ENCODE data around the gene IL1RL1. TPM values are rescaled to one million over a fixed set of nuclear protein-coding genes. Genes with fewer than 3 reads are reported as not detected.

Gene IL1RL1
- total RNA-seq, result 1.7 TPM
- long read RNA-seq, partial matches to known transcripts, result 0 of 3 reads
- long read RNA-seq, other reads (novel, unspliced or antisense), result 1 of 3 reads

DNA sequence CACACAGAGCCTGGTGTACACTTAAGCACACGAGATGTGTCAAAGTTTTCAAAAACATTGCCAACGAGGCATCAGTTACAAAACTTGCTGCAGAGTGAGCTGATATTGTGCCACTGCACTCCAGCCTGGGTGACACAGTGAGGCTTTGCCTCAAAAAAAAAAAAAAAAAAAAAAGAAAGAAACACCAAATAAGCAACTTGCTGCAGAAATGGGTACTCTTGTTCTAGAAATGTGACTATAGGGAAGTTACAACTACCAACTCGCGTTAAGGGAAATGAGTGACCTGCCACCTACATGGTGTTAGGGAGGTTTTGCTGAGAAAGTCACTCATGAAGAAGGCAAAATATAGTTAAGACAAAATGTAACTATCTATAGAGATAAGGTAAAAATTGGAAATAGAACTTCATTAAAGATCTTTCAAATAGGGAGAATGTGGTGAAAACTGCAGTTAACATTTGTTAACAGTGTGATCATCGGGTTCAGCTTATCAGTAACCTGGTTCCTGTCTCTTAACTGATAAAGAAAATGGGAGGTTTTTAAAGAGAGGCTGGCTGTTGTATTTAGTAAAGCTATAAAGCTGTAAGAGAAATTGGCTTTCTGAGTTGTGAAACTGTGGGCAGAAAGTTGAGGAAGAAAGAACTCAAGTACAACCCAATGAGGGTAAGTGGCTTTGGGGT lies at the start of gene IL1RL1:
TSS of gene IL1RL1 (plus strand) at position 600 of the 677 bp plus-strand sequence. CDS start 26,702 bp downstream, outside the sequence.
- intact Hi-C loops (cut with DNase I), result no loop called here
- ATAC-seq (no peak), DNase-seq (ENCODE audit: missing footprints) (no peak)

DNA sequence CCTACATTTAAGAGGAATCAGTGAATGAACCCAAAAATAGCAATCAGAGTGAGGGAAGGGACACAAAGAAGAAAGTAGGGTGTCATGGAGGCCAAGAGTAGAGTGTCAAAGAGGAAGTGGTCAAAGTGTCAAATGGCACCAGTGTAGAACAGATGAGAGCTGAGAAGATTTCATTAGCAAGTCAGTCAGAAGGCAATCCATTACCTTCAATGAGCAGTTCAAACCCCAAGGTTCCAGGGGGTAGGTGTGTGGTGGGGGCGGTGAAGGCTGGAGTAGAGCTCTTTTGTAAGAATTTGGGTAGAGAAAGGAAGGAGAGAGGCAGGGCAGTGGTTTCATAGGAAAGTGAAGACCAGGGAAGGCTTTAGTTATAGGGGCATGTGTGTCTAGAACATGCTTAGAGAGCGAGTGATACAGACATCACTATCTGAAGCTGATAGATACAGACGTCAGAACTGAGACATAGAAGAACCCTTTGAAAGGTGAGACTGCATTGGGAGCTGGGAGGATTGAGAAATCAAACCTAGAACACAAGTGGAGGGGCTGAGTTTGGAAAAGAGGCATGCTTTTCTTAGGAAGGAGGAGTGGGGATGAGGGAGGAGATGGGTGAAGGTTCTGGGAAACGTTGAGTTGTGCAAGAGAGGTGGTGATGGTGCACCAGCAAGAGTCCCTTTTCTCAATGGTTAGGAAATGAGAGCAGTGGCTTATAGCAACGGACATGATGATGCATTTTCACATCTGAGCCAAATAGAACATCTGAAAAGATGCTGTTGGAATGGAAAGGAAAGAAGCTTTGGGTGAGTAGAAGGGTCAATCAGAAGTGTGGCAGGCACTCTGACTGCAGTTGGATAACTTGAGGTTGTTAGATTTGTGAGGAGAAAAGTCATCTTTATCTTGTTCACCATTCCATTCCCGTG lies 48.9 kb upstream of the IL1RL1 start:
- DNase-seq (ENCODE audit: missing footprints) (no peak), ATAC-seq (no peak)
- intact Hi-C loops (cut with DNase I), result no loop called here

DNA sequence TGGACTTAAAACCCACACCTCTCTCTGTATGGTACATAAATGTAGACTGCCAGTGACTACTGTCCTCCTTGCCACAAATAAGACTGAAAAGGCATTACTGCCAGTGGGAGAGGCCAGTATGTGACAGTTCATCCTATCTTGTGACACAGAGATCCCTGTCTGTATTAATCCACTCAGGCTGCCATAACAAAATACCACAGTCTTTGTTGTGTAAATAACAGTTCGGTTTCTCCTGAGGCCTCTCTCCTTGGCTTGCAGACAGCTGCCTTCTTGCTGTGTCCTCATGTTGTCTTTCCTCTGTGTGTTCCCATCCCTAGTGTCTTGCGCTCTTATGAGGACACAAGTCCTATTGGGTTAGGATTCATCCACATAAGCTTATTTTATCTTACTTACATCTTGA lies 46.4 kb upstream of the IL1RL1 start:
- intact Hi-C loops (cut with DNase I), result no loop called here
- no peak for ATAC-seq
- DNase-seq (ENCODE audit: missing footprints), result no peak

DNA sequence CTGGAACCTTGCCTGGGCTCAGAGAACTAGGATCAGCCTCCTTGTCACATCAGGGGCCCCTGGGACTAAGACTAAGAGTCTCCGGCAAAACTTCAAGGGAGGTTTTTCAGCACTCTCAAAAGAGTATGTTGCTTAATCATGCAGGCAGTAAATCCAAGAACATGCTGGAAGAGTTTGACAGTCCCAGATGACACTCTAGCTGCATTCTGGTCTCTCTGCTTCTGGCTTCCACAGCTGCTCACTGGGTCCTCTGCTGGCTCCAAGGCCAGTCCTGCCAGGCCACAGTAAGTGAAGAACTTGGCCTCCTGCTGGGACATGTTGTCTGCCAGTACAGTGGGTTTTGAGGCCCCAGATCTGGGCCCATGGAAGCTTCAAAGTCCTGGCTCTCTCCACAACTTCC lies 45.2 kb upstream of the IL1RL1 start:
- ATAC-seq (peak; percentile 88), DNase-seq (ENCODE audit: missing footprints) (peak; percentile 58)
- intact Hi-C loops (cut with DNase I), result no loop called here

DNA sequence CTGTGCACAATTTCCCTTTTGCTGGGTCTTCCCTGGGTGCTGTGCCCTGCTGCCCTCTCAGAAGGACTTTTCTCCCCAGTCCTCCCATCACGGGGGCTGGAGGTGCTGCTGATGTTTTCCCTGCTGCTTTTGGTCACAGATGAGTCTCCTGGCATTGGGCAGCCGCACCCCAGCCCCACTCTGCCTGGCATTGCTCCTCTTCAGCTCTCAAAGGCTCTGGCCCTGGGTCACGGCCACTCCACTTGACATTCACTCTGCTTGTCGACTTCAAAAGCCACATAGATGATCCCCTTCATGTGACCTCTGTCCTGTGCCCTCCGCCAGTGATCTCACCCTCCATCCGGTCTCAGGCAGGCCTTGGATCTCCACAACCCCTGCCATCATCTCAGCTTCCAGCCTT lies 43.6 kb upstream of the IL1RL1 start:
- DNase-seq (ENCODE audit: missing footprints), result peak; percentile 35
- intact Hi-C loops (cut with DNase I), result no loop called here
- no peak for ATAC-seq

DNA sequence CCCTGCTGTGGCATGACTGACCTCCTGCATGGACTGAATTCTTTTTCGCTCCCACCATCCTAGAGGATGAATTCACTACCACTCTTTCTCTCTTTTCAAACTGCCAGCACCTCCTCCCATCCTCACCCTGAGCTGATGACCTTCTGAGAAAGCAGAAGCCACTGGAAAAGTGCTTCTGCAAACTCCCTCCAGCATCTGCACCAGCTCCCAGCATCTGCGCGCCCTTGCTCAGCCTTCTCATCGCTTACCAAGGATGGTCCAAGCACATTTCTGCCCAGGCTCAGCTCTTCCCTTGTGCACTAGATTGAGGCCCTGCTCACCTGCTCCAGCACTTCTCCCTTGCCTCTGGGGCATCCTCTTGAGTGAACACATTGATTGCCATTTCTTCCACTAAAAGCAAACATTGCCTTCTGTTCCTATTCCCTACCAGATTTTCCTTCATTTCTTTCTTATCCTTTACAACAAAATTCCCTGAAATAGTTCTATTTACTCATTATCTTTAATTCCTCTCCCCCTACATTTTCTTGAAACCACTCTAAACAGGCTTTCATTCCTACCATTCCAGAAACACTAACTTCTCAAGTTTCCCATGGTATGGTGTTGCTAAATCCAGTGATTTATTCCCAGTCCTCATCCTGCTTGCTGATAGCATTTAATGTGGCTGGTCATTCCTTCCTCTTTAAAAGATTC lies 42.7 kb upstream of the IL1RL1 start:
- no peak for DNase-seq (ENCODE audit: missing footprints)
- intact Hi-C loops (cut with DNase I), result no loop called here
- ATAC-seq, result no peak

DNA sequence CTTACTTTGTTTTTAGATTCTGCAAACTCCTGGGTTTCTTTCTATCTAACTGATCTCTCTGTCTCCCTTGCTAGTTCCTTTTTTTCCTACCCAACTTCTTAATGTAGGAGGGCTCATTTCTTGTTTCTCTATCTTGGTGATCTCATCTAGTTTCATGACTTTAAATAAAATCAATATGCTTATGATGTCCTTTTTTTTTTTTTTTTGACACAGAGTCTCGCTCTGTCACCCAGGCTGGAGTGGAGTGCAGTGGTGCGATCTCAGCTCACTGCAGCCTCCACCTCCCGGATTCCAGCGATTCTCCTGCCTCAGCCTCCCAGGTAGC lies 42.2 kb upstream of the IL1RL1 start:
- ATAC-seq, result no peak
- DNase-seq (ENCODE audit: missing footprints), result no peak
- intact Hi-C loops (cut with DNase I), result no loop called here

DNA sequence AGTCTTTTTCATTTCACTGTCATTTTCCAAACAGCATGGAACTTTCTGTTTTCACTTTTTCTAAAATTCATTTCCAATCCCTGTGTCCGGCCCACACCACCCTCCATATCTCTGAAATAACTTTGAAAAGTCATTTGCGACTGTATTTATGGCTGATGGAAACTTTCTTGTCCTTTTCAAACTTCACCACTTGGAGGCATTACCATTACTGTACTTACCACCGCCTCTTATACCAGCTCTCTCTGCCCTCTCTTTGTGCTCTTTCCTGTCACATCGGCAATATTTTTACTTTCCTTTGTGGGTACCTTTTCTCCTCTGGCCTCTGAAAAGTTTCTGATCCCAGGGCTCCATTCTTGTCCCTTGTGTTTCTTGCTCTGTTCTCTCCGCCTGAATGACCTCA lies 39.5 kb upstream of the IL1RL1 start:
- intact Hi-C loops (cut with DNase I), result no loop called here
- no peak for ATAC-seq
- DNase-seq (ENCODE audit: missing footprints), result no peak

DNA sequence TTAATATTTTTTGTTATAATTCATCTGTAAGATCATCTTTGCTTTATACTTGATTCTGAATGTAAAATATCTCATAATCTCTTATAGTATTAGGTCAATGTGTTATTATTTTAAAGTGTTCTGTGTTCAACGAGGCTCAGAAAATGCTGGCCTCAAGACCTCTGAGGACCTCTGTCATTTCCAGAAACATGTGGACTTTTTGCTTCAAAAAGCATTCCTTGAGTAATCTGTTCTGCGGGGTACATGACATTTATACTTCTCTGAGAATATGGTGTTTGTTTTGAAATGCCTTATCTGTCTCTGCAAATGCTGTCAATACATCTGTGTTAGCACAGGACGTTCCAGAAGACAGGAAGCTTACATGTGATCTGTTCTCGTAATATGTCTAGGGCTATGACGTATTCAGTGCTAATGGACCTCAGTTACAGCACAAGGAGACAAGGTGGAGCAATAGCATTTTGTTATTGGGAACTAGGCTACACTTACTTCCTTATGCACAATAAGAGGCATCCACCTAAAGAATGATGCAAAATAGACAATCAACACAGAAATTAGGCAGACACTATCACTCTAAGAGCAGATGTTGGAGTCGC lies 37.6 kb upstream of the IL1RL1 start:
- peak; percentile 83 for ATAC-seq

DNA sequence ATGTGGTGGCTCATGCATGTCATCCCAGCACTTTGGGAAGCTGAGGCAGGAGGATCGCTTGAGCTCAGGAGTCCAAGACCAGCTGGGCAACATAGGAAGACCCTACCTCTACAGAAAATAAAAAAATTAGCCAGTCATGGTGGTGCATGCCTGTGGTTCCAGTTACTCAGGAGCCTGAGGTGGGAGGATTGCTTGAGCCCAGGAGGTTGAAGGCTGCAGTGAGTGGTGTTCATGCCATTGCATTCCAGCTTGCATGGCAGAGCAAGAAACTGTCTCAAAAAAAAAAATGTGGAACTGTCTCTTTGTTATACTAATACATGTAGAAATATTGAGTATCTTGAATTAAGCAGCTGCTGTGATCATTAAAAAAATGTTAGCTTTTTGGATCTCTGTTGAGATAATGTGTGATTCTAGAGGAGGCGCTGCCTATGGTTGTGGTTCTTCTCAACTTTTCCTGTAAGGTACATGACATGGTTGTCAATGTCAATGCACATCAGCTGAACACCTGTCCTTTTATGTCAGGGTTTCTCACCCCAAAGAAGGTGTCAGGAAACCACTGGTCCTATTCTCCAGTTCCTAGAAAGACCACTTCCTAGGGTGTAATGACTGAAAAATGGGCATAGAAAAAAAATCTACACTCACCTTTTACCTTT lies 34.7 kb upstream of the IL1RL1 start:
- intact Hi-C loops (cut with DNase I), result no loop called here
- no peak for ATAC-seq
- no peak for DNase-seq (ENCODE audit: missing footprints)

More for the DNA sequence above, 37.6 kb upstream of the IL1RL1 start:
- intact Hi-C loops (cut with DNase I), result no loop called here
- no peak for DNase-seq (ENCODE audit: missing footprints)

DNA sequence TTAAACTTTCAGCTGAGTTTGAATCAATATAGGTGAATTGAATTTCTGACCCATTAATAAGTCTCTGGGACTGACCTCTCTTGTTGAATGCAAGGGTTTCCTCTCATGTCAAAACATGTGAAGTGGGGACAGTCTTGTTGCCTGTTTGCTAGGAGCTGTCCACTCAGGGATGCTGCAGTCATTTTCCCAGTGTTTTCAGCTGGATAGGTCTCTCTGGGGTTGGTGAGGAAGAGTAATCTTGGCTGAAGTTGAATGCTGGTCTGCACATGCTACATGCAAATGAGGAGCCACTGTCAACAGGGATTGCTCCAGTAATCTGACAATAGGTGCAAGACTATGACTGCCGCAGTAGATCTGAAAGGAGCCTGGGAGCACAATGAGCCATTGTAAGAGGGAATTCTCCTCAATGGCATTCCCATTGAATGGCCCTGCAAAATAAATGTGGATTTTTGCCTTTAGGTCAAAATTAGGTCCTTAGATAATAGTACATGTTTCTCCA lies 34.1 kb upstream of the IL1RL1 start:
- intact Hi-C loops (cut with DNase I), result no loop called here
- no peak for DNase-seq (ENCODE audit: missing footprints)
- ATAC-seq, result no peak

DNA sequence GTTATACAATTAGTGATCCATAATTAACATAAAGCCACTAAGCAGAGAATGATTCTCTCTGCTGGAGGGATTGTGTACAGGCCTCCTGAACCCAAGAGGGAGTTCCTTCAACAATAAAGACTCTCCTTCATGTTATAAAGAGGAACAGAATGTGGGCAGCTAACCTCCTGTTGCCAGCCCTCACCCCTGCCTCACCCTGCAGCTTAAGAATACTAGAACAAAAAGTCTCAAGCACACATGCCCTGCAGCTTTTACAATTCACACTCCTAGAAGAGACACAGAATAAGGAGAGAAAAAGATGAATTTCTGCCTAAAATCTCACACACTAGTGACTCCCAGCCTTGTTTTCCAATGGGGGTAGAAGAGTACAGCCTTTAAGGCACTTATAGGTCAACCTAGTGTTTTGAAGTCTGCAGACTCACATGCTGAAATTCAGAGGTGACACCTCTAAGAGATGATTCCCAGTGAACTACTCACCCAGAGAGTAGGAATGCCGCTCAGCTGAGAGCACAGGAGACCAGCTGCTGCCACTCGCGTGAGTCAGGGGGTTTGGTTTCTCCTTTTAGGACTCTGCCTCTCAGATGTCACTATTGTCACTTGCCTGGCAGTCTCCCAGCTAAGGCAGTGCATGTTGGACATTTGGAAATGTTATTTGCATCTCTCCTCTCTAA lies 32.5 kb upstream of the IL1RL1 start:
- intact Hi-C loops (cut with DNase I), result no loop called here
- DNase-seq (ENCODE audit: missing footprints), result no peak
- ATAC-seq, result no peak

DNA sequence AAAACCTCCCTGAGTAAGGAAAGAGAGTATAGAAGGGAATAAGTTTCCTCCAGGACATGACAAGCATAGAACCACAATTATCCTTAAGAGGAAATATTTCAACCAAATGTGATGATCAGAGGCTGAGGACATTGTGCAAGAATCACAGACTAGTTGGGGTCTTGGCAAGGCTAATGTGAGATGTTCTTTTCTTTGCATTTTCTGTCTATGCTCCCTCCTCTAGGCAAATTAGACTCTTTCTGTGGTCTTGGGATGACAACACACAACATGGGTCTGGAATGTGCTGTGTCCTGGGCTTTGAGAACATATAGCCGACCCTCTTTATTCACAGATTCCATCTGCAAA lies 32.0 kb upstream of the IL1RL1 start:
- intact Hi-C loops (cut with DNase I), result no loop called here
- no peak for DNase-seq (ENCODE audit: missing footprints)
- no peak for ATAC-seq

DNA sequence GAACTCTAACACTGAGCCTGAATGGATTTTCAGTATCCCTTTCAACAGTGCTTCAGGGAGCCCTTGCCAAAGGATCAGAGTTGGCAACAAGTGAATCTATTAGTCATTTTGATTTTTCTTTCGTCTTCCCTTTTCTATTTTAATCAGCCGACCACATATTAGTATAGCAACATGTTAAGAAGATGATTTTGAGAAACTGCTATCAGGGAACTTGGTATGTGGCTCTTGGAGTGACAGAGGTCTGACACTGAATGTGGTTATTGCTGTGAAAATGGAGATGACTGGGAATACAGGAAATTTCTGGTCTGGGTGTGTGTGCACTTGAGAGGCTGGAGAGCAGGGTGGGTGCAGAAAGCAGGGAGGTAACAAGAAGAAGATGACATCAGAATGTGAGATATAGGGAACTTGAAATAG lies 28.7 kb upstream of the IL1RL1 start:
- DNase-seq (ENCODE audit: missing footprints) (no peak), ATAC-seq (no peak)
- intact Hi-C loops (cut with DNase I), result no loop called here

DNA sequence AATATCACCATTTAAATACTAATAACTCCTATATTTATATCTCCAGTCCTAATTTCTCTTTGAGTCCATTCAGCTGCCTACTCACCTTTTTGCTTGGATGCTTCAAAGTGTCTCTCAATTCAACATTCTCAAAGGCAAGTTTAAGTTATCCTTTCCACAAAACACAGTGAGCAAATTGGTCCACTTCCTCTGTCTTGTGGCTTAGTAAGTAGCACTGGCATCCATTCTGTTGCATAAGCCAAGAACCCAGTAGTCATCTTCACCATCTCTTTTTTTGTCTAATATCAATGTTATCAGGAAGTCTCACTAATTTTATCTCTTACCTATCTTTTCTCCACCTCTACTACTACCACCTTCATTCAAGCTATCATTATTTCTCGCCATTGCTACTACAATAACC lies 27.4 kb upstream of the IL1RL1 start:
- DNase-seq (ENCODE audit: missing footprints) (no peak), ATAC-seq (no peak)
- intact Hi-C loops (cut with DNase I), result no loop called here

DNA sequence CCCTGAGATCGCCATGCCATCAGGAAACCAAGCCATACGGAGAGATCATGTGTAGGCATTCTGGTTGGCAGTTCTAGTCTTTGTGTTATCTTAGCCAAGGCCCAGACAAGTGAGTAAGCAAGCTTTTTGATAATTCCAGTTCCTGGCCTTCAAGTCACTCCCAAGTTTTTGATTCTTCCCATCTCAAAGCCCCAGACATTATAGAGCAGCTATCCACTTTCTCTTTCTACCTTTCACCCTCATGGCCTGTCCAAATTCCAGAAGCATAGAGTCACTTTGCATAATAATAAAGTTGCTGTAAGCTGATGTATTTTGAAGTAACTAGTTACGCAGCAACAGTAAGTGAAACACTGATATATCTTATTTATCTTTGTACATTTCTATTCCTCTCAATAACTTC lies 26.8 kb upstream of the IL1RL1 start:
- ATAC-seq, result no peak
- intact Hi-C loops (cut with DNase I), result no loop called here
- DNase-seq (ENCODE audit: missing footprints), result no peak

DNA sequence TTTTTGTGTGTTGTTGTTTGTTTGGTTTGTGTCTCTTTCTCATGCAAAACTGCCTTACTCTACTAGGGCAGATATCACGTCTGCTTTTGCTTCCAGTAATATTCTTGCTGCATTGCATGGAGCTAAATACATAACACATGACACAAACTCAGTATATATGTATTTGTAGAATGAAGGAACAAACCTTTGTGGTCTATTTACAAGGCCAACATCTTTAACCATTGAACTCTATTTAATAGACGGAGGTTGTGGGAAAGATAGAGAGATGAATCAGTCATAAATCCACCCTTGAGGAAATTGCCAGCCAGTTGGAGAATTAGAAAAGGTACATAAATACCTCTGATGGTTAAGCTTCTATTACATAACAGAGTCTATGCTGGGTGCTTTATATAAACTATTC lies 26.0 kb upstream of the IL1RL1 start:
- DNase-seq (ENCODE audit: missing footprints) (no peak), ATAC-seq (no peak)
- intact Hi-C loops (cut with DNase I), result no loop called here

DNA sequence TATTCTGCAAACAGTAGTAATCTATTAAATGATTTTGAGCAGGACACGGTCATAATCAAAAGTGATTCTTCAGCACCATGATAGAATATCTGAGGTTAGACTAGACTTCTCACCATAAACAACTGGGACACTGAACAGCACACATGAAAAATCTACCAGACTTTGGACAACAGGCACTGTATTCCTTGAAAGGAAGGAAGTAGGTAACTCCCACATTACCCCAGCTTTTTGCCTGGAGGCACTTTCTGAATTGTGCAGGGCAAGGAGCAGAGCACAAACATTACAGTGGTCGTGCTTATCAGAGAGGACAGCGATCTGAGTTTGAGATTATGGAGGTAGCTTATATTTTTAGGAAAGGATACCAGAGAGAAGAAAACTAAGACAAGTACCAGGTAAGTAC lies 25.3 kb upstream of the IL1RL1 start:
- intact Hi-C loops (cut with DNase I), result no loop called here
- DNase-seq (ENCODE audit: missing footprints) (no peak), ATAC-seq (no peak)
